ENCODE data around the gene CLRN3.

CLRN3 gene, protein sequence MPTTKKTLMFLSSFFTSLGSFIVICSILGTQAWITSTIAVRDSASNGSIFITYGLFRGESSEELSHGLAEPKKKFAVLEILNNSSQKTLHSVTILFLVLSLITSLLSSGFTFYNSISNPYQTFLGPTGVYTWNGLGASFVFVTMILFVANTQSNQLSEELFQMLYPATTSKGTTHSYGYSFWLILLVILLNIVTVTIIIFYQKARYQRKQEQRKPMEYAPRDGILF

DNA sequence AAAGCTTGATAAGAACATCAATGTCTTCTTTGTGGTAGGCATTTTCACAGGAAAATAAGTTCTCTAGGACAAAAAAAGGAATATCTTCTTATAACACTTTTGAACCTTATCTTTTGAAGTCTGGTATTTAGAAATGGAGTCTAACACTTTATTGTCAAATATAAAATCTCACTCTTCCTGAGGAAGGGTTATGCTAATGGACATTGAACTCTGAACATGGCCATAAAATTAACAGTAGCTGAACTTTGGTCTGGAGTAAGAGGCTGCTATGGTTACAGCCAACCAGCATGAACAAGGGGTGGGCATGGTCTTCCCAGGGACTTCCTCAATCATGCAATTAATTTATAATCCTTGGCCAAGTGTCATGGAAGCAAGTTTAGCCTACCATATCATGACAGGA, at the start of gene CLRN3:
CLRN3 (minus strand) TSS at position 199 of the 400 bp plus-strand sequence; CDS start at position 42, 157 bp downstream.
- no peak for DNase-seq (ENCODE audit: low spot score)

DNA sequence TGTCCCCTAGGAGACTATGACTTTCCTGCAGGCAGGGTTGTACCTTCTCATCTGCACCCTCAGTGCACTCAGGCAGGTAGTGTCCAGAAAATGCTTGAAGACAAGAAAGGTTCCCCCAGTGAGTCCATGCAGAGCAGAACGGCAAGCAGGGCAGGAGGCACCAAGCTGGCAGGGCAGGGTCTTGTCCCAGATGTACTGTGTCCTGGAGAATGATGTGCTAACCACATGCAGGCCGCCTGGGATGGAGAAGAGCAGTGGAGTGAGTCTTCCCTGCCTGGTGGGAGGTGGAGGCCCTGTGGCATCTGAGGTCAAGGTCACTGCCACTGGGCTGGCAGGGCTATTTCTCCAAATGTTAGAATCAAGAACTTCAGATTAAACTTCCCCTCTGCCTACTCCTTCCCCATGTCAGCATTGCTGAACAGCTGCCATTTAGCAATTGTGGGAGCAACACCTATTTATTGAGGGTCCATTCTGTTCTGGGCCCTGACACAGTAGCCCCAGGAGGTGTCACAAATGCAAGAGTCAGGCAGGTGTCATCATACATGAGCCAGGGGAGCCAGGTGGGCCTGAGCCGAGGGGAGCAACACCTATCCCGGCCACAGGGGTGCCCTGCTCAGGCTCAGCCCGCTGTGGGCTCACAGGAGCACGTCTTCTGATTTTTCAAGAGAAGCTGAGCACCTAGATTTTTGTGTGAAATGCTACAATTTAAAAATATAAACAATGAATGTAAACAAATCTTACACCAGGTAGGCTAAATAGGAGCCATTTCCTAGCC, 48.3 kb upstream of the CLRN3 start:
- DNase-seq (ENCODE audit: low spot score): no peak

DNA sequence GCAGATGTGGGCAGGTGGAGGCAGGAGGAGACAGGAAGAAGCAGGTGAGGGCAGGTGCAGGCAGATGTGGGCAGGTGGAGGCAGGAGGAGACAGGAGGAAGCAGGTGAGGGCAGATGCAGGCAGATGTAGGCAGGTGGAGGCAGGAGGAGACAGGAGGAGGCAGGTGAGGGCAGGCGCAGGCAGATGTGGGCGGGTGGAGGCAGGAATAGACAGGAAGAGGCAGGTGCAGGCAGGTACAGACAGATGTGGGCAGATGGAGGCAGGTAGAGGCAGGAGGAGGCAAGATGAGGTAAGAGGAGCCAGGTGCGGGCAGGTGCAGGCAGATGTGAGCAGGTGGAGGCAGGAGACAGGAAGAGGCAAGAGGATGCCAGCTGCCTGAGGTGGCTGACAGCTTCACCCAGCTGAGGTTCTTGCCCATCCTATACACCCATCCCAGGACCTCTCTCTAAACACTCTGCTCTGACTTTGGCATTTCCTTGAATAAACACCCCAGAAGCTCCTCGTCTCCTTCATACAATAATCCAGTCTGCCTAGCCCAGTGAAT, 47.1 kb upstream of the CLRN3 start:
- DNase-seq (ENCODE audit: low spot score): no peak

DNA sequence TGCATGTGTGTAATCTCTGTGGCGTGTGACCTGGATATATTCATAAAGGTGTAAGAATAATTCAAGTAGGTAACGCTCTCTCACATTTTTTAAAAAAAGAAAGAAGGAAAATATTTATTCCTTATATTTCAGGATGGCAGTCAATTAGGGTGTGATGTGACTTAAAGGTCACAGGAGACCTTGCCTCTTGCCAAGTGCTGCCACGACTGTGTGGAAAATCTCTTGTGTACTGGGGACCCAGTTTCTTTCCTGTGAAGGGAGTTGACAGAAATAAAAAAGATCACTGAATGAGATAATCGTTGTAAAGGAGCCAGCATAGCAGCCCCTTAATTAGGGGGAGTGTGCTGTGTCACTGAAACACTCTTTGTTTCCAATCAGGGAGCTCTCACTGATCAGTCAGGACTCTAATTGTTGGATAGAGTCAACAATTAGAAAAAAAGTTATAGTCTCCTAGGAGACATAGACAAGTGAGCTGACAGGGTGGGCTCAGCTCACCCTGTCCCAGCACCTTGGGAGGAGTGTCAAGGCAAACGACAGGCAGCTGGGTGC, 45.2 kb upstream of the CLRN3 start:
- no peak for DNase-seq (ENCODE audit: low spot score)

DNA sequence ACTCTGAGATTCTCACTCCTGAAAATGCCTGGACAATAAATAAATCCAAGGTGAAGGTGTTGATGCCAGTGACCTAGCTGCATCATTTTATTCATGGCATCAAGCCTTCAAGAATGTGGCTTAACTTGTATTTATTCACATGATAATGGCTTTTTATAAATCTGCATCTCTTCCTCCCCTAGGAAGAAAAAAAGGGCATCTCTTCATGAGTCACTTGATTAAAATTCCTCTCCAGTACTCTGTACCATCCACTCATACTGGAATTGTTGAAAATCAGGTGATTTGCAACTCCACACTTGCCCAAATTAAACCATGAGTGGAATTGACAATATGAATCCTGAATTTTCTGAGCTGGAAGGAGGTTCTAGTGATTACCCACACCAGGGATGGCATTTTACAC, 44.3 kb upstream of the CLRN3 start:
- no peak for DNase-seq (ENCODE audit: low spot score)

- DNase-seq (ENCODE audit: low spot score): no peak
Measured at GRCh38 chr10:127935071-127935561, 42.4 kb upstream of the CLRN3 start.

DNA sequence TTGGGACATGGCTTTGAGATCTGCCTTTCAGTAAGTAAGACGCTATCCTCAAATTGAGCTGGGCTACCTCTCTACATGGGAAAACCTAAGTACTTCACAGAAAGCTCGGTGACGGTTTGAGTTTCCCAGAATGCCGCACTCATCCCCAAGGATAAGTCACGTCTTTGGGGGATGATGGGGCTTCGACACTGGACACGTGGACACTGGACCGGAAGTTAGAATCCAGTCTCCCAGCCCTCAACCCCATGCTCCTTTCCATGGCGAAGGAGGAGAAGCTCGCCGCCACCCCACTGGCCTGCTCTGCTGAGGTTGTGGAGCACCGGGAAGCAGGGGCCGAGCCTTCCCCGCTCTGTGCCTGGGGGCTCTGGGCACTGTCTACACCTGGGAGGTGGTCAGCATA, 41.6 kb upstream of the CLRN3 start:
- no peak for DNase-seq (ENCODE audit: low spot score)

DNA sequence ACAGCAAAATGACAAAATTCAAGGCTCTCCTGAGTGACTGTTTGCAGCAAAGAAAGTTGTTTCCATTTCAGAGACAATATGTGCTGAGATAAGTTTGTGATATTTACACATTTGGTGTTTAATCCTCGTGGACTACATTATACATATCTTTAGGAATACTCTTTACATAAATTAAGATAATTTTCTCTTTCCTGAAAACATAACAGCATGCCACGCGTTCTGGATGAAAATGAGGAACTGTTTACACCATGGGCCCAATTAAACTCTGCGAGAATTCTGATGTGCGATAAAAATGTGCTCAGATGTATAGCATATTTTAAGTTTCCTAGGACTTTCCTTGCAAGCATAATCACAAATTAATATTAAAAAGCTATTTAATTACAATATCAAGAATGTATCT, 40.5 kb upstream of the CLRN3 start:
- DNase-seq (ENCODE audit: low spot score): no peak

DNA sequence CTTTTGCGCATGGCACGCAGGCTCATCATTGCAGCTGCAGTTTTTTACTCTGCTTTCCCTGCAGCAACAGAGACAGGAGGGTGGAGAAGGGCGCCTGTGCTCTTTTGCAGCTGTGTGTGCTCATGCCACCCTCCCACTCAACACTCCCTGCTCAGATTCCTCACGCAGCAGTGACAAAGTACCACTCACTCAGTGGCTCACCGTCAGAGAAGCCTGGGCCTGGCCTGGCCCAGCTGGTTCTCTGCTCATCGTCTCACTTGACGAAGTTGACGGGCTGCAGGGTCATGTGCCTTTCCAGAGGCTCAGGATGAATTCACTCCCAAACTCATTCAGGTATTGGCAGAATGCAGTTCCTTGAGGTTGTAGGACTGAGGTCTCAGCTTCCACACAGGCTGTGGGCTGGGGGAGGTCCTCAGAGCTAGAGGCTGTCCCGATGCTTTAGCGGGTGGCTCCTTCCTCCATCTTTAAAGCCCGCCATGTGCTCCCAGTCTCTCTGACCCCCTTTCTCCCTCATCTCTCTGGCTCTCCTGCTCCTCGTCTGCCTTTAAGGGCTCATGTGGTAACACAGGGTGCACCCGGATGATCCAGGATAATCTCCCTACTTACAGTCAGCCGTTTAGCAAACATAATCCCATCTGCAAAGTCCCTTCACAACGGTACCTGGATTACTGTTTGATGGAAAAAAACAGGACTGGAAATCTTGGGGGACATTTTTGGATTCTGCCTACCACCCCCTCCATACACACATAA, 40.0 kb upstream of the CLRN3 start:
- no peak for DNase-seq (ENCODE audit: low spot score)

GRCh38 chr10:127928021-127928806, 35.5 kb upstream of the CLRN3 start:
- DNase-seq (ENCODE audit: low spot score): no peak

- no peak for DNase-seq (ENCODE audit: low spot score)
Measured at GRCh38 chr10:127926455-127926854, 33.7 kb upstream of the CLRN3 start.

DNA sequence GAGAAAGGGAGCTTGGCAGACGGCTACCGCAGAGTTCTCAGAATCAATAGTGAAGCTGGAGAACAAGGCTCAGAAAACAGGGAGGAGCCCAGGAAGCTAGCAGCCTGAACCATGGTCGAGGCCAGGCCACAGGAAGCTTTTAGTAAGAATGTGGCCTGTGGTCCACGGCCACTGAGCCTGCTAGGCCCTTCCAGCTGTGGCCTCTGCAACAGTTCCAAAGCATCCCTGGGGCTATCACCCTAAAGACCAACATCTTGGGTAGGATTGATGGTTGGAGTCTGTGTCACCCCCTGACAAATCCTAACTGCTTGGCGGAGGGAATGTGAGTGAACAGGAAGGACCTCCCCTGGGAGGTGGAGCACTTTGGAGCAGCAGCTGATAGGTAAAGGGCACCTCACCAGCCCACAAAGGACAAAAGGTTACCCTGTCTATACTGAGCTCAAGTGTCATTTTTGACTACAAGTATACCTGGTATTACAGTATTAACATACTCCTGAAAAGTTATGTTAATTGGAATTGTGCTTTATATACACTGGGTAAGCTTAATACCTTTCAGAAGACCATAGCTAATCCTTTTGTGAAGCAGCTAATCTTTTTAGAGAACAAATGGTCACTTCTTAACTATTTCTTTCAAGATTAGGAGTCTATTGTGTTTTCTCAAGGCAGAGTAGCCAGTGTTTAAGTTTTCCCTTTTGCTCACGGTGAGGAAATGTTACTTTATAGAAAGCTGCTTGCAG, 32.9 kb upstream of the CLRN3 start:
- no peak for DNase-seq (ENCODE audit: low spot score)

DNA sequence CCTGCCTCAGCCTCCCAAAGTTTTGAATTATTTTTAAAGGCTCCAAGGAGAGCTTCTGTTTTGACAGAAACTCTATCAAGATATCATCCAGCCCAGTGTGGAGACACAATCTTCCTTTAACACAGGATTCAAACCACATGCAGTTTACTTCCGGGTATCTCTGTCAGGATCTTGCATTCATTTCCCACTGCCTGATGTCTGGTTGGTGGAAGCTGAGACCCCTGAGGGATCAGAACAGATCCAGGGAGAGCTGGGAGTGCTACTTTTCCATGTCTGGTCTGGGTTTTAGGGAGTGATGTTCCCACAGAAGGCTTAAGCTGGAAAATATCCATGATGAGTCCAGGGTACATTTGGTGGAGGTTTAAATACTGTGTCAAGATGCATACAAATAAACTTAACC, 30.9 kb upstream of the CLRN3 start:
- no peak for DNase-seq (ENCODE audit: low spot score)

DNA sequence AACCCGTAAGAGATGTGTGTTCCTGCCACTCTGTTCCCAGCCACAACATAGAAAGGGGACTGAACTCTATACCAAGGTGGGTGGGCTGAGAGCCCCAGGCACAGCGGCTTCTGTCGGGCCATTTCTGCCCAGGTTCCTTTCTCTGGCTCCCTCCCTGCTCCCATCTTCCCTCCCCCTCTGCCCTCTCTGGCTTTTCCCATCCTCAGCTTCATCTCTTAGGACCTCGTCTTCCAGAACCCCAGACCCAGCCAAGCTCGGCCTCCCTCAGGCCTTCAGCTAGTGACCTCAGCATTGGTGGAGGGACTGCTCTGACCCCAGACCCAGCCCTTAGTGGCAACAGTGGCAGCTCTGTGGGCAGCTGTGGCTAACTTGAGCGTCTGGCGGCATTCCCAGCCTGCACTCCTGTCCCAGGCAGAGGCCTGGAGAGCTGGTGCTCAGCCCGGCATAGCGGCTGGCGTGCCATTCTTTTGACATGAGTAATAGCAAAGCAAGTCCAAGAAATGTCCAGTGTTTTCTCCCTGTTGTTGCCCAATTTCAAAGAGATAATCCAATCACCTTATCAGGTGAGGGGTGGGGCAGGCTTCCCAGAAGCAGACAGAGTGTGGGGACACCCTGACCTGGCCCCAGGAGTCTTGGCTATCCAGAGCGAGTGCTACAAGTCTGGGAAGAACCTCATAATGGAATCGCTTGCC, 30.1 kb upstream of the CLRN3 start:
- DNase-seq (ENCODE audit: low spot score): no peak

- DNase-seq (ENCODE audit: low spot score): no peak
Measured at GRCh38 chr10:127922206-127922605, 29.5 kb upstream of the CLRN3 start.

GRCh38 chr10:127921753-127922145, 29.0 kb upstream of the CLRN3 start:
- DNase-seq (ENCODE audit: low spot score): no peak

GRCh38 chr10:127921075-127921752, 28.5 kb upstream of the CLRN3 start:
- no peak for DNase-seq (ENCODE audit: low spot score)

DNA sequence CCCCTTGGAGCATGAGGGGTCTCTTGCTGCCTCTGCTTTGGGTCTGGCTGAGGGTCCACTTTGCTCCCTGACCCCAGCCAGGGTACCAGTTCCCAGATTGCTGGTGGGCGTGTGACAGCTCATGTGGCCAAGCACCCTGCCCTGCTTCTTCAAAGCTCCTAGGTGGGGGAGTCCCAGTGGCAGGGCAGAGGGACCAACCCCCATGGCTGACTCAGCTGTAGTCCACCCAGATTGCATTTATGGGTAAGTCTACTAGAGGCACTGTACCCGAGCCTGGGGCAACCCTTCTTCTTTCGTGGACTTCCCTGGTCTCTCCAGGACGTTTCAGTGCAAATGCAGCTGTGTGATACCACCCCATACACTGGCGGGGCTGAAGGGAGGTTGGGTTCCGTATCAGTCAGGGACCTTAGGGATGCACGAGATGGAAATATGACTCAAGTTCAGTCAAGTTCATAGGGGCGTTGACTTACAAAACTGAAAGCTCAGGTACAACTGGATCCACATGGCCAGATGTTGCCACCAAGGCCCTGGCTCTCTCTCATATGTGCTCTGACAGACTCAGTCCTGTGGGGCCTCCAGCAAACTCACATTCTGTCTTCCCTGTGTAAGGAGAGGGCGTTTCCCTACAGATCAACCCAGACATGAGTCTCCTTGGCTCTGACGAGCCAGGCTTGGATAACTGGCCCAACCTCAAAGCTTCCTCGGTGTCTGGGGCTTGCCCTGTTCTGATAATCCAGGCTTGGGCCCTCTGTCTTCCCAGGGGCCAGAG, 27.7 kb upstream of the CLRN3 start:
- no peak for DNase-seq (ENCODE audit: low spot score)
